Measurements from ENCODE around the gene APOA4. TPM values are rescaled to one million over a fixed set of nuclear protein-coding genes. Genes with fewer than 3 reads are reported as not detected.

Gene APOA4
- total RNA-seq, 4 donors from 2014 or later = not detected

DNA sequence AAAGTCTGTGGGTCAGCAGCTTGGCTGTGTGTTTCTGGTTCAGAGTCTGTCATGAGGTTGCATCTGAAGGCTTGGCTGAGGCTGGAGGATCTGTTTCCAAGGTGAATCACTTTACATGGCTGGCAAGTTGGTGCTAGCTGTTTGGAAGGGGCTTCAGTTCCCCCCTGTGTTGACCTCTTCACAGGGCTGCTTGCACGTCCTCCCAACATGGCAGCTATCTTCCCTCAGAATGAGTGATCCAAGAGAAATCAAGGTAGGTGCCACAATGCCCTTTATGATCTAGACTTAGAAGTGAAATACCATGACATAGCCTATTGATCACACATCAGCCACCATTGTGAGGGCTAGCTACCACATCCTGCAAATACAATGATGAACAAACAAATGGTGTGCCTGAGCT is 9.9 kb downstream of the APOA4 start:
- Histone ChIP-seq H3K27me3 (no peaks in the 10 kb centered on the region), H3K9me3 (no peaks in the 10 kb centered on the region), H3K27ac (no peak overlapping the region), H3K4me3 (no peak overlapping the region), H3K36me3 (no peaks in the 10 kb centered on the region), H3K4me1 (no peaks in the 10 kb centered on the region)
- DNase-seq (ENCODE audit: low spot score in 2 of 2) = no peak
- 89 to 100% methylated on average over 1 of the region's 1 CpG for WGBS, 2 donors
- TF ChIP-seq POLR2A (IDR thresholded peaks at IDR 0.05) (no peak), EP300 (IDR thresholded peaks at IDR 0.05) (no peak)
- TF ChIP-seq, protein P1, sequence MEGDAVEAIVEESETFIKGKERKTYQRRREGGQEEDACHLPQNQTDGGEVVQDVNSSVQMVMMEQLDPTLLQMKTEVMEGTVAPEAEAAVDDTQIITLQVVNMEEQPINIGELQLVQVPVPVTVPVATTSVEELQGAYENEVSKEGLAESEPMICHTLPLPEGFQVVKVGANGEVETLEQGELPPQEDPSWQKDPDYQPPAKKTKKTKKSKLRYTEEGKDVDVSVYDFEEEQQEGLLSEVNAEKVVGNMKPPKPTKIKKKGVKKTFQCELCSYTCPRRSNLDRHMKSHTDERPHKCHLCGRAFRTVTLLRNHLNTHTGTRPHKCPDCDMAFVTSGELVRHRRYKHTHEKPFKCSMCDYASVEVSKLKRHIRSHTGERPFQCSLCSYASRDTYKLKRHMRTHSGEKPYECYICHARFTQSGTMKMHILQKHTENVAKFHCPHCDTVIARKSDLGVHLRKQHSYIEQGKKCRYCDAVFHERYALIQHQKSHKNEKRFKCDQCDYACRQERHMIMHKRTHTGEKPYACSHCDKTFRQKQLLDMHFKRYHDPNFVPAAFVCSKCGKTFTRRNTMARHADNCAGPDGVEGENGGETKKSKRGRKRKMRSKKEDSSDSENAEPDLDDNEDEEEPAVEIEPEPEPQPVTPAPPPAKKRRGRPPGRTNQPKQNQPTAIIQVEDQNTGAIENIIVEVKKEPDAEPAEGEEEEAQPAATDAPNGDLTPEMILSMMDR (IDR thresholded peaks at IDR 0.05) = no peak

DNA sequence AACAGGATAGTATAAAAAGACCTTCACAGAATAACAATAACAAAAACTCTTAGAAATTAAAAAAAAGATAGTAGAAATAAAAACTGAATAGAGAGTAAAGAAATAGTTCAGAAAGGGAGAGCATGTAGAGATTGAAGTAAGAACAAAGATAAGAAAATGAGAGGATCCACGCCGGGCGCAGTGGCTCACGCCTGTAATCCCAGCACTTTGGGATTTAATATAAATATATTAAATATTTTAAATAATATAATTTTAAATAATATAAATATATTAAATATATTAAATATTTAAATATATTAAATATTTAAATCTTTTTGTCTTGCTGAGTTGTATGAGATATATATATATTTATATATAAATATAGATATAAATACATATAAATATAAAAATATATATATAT is 11.0 kb downstream of the APOA4 start:
- Histone ChIP-seq H3K36me3 (no peaks in the 10 kb centered on the region), H3K27ac (no peak overlapping the region), H3K27me3 (no peaks in the 10 kb centered on the region), H3K9me3 (no peaks in the 10 kb centered on the region), H3K4me1 (no peaks in the 10 kb centered on the region), H3K4me3 (no peak overlapping the region)
- TF ChIP-seq EP300 (IDR thresholded peaks at IDR 0.05) (no peak), POLR2A (IDR thresholded peaks at IDR 0.05) (no peak)
- TF ChIP-seq, protein P1 (IDR thresholded peaks at IDR 0.05) = no peak
- no peak for DNase-seq (ENCODE audit: low spot score in 2 of 2)
- WGBS, 2 donors = 97 to 98% methylated on average over 4 of the region's 4 CpGs

DNA sequence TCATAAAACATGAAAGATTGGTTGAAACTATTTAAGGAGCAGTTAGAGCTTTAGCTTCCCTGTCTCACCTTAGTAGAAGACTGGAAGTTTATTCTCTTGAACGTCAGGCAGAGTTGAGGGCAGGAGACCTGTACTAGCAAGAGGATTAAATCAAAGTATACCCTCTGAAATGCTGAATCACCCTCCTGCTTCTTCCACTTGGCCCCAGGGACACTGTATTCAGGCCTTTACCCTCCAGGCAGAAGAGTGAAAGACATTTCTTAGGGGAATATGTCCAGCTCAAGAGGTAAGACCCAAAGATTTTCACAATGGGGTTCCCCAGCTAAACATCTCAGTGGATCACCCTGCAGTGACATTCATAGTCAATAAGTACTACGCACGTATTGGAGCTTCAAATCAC is 11.9 kb downstream of the APOA4 start:
- TF ChIP-seq, protein P1 (IDR thresholded peaks at IDR 0.05) = no peak
- TF ChIP-seq EP300 (IDR thresholded peaks at IDR 0.05) (no peak), POLR2A (IDR thresholded peaks at IDR 0.05) (no peak)
- H3K4me3 ChIP-seq = no peak overlapping the region
- WGBS, 2 donors = 77 to 78% methylated on average over 3 of the region's 3 CpGs
- H3K4me1 ChIP-seq = no peaks in the 10 kb centered on the region
- H3K27me3 ChIP-seq = no peaks in the 10 kb centered on the region
- H3K36me3 ChIP-seq = no peaks in the 10 kb centered on the region
- no peak for DNase-seq (ENCODE audit: low spot score in 2 of 2)
- no peaks in the 10 kb centered on the region for H3K9me3 ChIP-seq
- H3K27ac ChIP-seq = no peak overlapping the region

DNA sequence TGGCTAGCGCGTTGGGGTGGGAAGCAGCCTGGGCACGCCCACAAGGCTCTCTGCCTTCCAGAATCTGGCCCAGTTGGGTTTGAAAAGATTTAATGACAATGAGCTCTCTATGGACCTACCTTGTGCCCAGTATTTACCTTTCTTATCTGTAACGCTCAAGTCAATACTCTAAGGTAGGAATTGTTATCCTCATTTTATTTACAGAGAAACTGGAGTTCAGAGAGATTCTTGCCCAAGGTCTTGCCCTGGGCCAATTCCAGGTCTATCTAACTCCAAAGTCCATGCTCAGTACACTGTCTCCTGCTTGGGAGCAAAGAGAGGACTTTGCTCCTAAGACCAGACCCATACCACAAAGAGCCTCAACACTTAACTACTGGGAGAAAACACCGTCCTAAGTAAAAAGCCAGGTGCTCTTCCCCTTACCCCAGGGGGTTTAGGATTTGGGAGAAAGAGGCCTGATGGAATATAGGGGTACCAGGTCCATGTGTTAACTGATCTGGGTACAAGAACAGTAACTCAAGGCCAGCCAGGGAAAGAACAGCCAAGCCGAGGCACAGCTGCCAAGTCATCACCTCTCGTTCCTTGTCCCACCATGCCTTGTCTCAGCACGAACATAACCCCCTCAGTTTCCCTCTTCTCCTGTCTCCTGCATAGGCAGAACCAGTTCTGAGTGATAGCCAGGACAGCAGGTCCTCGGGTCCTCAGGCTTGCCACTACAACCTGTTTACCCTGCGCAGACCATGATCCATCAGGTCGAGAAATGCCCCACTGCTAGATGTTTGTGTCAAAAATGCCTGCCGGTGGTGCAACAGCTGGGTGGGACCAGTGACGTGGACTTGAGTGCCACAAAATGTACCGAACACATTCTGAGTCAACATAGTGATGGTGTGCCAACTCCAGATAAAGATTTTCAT is 14.6 kb downstream of the APOA4 start:
- WGBS, 2 donors = 79 to 82% methylated on average over 14 of the region's 14 CpGs
- no peak for DNase-seq (ENCODE audit: low spot score in 2 of 2)
- no peaks in the 10 kb centered on the region for H3K9me3 ChIP-seq
- H3K27ac ChIP-seq = no peak overlapping the region
- no peak overlapping the region for H3K4me3 ChIP-seq
- no peaks in the 10 kb centered on the region for H3K27me3 ChIP-seq
- no peaks in the 10 kb centered on the region for H3K36me3 ChIP-seq
- no peaks in the 10 kb centered on the region for H3K4me1 ChIP-seq
- TF ChIP-seq EP300 (IDR thresholded peaks at IDR 0.05) = no peak
- TF ChIP-seq, protein P1 (IDR thresholded peaks at IDR 0.05) = no peak
- no peak for TF ChIP-seq POLR2A (IDR thresholded peaks at IDR 0.05)

DNA sequence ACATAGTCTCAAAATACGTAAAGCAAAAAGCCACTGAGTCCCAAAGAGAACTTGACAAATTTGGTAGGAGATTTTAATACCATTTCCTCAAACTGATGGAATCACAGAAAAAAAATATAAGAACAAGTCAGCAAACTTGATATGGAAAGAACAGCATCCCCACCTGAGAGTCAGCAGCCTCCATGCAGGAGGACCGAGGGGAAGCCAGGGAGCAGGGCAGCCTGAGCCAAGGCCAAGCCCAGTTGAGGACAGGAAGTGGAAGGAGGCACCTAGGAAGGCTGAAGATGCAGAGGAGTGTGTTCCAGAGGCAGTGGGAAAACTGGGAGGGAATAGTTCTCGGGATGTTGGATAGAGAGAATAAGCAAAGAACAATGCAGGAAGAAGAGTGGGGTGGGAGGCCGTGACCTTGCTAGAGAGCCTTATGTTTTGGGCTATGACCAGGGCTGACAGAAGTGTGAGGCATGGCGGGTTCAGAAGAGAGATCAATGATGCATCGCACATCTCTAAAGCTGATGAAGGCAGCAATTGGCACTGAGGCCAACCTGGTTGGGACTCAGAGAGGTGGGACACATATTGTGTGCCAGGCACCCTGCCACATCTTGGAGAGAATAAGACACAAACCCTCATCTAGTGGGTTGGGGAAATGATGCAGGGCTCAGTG is 15.4 kb downstream of the APOA4 start:
- 85 to 91% methylated on average over 6 of the region's 6 CpGs for WGBS, 2 donors
- TF ChIP-seq, protein P1 (IDR thresholded peaks at IDR 0.05) = no peak
- no peak for TF ChIP-seq EP300 (IDR thresholded peaks at IDR 0.05)
- no peak for TF ChIP-seq POLR2A (IDR thresholded peaks at IDR 0.05)
- H3K9me3 ChIP-seq = no peaks in the 10 kb centered on the region
- no peaks in the 10 kb centered on the region for H3K36me3 ChIP-seq
- DNase-seq (ENCODE audit: low spot score in 2 of 2) = no peak
- no peak overlapping the region for H3K27ac ChIP-seq
- H3K27me3 ChIP-seq = no peaks in the 10 kb centered on the region
- no peaks in the 10 kb centered on the region for H3K4me1 ChIP-seq
- H3K4me3 ChIP-seq = no peak overlapping the region

Data from tibial nerve (tissue), 4 donors.